HuH-7 (cell line): ENCODE measurements around the gene STYK1.
"Not testable (repeated sequence)": the region's sequence is repeated elsewhere in the genome, so short reads cannot be mapped to it uniquely, and the experiment has no call there.

Experiments used
- DNase-seq: peaks from one replicate; pipeline ENCODE4 v3.0.0; 2011; ENCODE audit warnings: low spot score

Gene STYK1

DNA sequence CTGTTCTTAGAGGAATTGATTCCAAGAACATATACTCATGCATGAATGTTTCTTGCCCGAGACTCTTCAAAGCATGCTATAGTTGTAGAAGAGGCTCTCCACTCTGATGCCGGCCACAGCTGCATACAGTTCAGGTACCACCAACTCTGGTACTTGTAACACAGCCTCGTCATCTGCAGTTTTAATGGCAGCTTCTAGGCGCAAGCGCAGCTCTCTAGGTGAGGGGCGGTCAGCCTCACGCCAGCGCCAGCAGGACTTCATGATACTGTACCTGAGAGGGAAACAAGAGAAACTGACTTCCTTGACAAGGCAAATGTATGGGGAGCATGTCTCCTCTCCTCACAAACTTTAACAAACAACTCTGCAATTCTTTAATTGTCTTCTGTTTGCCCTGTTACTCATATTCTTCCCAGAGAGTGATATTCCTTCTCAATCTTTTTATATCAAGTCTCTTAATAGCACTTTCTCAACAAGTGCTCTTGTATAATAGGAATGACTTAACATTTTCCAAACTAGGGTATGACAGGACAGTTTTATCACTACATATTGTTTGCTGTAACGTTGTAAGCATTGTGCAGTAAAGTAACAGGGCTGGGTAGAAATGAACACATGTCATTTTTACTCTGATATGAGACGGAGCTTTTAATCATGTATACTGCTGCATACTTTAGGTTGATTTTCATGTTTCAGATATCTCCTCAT, 53.6 kb downstream of the STYK1 start:
- no peak for DNase-seq

DNA sequence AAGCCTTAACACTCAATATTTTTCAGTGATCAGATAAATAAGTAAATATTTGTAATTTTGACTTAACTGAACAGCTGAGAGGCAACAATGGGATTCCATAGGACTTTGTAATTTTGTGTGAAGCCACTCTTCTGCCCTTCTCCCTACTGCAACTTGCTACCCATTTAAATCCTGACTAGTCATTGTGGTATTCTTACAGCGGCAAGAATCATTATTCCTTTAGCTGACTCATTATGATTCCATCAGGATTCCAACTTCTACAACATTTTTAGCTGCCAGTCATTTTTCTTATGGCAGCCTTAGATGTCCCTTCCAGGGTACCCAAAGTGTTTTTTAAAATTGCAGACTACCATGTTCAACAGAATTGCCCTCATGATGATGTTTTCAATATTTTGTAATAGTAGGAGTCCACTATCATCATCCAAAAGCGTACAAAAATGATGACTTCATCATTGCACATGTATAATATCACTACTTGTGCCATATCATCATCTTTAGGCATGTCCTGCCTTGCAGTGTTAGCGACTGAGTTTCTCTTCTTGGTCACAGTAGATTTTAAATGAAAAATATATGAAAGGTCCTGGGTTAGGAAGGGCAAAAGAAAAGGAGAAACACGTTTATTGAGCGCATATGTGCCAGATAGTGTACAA, 55.4 kb downstream of the STYK1 start:
- no peak for DNase-seq

DNA sequence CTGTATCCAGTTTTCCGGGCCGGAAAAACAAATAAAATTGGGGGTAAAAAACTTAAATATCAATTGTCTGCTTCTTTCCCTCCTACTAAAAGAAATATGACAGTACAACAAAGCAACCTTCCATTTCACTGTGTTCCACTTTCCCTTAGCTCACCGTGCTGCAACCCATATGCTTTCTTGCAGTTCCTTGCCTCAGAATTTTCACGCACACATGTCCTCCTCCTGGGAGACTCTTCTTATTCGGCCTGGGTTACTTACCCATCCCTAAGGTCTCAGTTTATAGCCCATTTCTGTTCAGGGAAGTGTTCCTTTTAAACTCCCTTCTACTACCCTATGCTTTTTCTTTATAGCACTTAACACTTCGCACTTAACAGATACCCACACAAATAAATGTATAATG, 56.0 kb downstream of the STYK1 start:
- DNase-seq: no peak

DNA sequence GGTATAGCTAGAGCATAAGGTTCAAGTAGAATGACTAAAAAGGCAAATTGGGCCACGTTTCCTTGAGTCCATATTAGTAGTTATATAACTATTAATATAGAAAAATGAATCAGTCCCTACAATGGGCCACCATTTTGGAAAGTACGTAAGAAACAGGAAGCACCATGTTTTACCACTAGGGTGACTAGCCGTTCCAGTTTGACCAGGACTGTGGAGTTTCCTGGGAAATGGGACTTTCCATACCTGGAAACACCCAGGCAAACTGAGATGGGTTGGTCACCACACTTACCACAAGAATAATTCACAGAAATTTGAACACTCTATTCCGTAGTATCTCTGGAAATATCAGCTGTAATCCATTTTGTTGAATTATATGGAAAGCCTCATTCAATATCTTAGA, 58.3 kb downstream of the STYK1 start:
- DNase-seq: no peak

DNA sequence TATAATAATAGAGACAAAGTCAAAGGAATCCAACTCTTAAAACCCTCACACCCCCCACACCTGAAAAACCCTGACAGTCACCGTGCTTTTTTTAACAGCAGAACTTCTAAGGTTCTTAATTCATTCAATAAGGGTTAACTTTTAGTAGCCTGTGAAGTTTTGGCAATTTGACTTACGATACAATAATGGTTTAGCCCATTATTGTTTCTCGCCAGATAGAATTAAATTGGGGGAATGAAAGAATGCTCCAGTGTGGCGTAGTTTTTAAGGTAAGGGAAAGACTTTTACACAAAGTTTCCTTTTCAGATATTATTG, 59.8 kb downstream of the STYK1 start:
- DNase-seq: no peak

DNA sequence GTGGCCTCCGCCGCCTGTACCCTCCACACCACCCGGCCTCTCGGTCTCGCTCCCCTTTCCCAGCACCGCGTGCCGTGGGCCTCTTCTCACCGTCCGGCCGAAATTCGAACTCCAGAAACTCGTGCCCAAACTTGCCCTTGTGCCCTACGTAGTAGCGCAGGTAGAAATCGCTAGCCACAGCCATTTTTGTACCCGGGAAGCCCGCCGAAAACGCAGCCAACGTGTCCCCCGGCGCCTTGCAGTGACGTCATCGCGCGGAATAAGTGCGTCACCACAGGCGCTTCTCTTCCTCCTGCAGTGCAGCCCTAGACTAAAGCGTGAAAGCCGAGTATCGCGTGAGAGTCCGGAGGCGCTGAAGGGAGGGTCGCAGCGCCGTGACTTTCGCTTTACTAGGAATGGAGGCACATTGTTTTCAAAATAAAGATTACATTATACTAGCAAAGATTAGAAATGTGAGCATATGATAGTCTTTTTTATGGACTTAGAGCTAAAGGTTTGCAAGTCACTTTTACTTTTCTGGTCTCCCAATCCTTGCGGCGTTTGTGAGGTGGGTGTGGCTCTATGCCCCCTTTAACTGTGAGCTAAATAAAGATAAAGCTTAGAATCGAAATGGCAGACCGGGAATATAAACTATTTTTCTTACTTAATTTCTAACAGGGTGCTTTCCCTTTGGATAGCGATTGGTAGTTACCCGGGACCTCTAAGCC, 60.4 kb downstream of the STYK1 start, which contains the start of gene MAGOHB:
MAGOHB (minus strand) TSS at position 261 of the 707 bp plus-strand sequence; CDS start at position 184, 77 bp downstream.
- DNase-seq: peak; percentile 69

DNA sequence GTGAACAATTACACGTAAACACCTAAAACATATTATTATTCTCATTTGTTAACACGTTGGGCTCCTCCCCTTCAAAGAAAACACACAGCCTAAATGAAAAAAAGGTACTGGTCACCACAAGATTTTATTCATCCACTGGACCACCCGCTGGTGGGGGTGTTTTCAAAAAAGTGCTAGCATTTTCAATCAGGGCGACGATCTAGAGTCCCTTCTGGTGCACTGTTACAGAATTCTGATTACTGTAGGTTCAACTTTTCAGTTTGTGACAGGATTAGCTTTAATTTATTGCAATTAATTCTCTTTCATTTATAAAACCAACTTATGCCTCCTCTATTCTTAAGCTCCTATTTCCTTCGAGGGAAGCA, 60.9 kb downstream of the STYK1 start:
- DNase-seq: no peak

DNA sequence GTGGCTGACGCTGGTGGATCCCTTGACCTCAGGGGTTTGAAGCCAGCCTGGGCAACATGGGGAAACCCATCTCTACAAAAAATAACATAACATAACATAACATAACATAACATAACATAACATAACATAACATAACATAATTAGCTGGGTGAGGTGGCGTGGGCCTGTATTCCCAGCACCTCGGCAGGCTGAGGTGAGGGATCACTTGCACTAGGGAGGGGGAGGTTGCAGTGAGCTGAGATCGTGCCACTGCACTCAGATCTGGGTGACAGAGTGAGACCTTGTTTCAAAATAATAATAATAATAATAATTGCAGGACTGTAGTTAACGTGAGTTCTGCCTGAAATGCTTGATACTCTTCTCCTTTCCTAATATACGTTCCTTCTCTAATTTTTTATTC, 61.7 kb downstream of the STYK1 start:
- no peak for DNase-seq

DNA sequence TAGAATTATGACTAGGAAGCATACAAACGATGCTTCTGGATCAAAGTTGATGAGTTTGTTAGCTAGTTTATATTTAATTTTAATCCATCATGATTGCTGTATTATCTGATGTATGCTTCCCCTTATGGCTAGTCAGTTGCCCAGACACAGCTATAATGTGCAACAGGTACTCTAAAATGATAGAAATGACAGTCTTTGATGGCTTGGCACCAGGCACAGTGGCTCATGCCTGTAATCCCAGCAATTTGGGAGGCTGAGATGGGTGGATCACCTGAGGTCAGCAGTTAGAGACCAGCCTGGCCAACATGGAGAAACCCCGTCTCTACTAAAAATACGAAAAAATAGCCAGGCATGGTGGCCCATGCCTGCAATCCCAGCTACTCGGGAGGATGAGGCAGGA, 62.6 kb downstream of the STYK1 start:
- not testable (repeated sequence) for DNase-seq

DNA sequence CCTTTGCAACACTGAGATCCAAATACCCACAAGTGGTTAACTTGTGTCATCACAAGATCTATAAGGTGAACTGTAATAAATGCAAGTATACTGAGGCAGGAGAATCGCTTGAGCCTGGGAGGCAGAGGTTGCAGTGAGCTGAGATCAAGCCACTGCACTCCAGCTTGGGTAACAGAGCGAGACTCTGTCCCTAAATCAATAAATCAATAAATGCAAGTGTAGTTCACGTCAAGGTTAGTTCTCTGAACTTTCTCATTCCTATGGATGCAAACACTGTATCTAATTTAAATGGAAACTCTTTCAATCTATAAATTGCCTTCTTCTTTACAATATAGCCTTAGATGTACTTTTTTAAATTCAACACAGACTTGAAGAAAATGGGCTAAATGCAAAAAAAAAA, 63.7 kb downstream of the STYK1 start:
- DNase-seq: no peak

DNA sequence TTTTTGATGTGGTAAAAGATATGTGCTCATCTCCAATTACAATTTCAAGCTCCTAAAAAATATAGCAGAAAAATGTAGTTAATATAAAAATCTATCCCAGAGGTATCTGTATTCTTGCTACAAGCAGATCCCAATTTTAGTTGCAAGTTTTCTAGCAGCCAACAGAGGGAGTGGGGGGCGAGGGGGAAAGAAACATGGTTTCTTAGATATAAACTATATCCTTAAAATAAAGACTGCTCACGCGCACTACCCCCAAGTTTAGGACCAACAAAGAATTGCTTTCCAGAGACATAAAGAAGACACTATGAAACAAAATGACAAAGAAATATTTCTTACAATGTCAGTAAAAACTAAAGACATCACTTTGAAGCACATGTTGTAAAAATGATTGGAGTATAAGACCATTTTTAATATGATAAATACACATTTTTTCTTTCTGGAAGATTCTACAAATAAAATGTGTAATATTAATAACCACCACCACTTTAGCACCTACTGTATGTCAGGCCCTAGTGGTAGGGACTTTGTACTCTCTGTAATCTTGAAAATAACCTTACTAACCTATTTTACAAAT, 65.9 kb downstream of the STYK1 start:
- no peak for DNase-seq

DNA sequence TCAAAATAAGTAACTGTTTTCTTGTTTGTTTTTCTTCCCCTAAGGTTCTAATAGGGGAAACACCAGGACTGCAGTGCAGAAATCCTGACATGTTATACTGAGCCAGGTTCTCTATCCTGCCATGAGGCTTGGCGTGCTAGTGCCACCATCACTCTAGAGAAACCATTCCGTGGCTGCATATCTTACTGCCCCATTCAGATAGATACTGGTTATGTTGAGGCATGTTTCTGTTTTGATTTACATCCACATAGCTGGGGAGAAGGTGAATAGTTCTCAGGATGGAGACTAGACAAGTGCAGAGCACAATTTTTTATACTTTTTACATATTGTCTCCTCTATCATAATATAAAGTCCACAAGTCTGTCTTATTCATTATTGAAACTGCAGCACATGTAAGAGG, 72.0 kb downstream of the STYK1 start:
- no peak for DNase-seq

DNA sequence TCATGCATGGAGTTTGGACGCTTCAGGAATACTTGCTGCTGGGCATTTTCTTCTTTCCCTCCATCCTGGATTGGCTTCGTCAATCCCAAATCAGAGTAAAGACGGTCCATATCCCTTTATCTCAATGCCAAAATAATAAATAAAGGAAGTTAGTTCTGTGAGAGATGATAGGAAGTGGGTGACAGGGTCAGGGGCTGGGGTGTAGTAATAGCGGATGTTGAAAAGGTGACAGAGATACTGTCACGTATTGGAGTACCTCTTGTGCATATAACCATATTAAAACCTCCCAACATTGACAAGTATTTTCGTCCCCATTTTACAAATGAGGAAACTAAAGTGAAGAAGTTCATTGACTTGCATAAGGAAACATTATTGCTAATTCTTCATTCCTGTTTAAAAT, 72.9 kb downstream of the STYK1 start:
- no peak for DNase-seq

DNA sequence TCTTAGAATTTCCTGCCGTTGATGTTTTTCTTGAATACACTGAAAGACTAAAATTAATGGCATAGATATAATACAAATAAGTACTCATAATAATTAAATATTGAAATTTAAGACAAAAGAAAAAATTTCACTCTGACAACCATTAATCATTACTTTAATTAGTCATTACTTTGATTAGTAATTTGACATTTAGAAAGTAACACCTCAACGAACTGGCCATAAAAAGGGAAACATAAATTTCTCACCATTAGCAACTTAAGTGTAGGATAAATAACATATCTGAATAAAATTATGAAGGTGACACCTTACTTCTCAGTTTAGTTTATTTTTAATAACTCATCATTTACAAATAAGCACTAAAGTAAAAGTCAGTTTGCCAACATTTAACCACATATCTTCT, 78.0 kb downstream of the STYK1 start:
- no peak for DNase-seq

DNA sequence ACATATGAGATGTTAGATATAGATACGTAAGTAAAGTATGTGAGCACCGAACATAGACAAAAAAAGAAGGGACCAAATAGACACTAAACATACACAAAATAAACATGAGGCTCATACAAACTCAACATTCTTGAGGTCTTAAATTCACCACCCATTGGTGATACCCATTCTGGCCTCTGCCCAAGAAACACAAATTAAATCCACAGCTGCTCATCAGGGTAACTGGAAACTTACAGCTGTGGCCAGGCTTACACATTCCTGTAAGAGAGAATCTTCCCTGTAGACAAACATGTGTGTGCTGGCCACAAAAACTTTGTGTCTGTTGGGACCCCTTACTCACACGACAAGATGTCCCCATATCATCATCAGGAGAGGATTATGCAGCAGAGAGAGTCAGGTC, 82.9 kb downstream of the STYK1 start:
- DNase-seq: no peak

DNA sequence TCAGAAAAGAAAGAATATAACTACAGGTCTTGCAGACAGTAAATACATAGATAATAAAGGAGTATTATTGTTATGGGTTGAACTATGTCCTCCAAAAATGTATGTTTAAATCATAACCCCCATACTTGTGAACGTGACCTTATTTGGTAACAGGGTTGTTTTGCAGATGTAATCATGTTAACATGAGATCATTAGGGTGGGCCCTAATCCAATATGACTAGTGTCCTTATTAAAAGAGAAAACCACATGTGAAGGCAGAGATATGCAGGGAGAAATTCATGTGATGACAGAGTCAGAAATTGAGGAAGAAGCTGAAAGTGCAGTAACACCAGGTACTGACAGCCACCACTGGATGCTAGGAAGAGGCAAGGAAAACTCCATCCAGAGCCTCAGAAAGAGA, 89.4 kb downstream of the STYK1 start:
- no peak for DNase-seq

DNA sequence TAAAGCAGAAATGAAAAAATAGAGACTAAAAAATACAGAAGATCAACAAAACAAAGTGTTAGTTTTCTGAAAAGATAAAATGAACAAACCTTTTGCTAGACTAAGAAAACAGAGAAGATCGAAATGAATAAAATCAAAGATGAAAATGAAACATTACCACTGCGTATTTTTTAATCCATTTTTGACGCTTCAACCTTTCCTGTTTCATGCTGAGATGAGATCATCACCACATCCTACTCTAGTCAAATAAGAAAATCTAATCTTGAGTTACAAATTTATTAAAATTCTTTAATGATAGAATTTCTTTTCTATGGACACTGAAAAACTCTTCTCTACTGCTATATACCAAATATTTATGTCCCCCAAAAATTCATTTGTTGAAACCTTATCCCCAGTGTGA, 91.1 kb downstream of the STYK1 start:
- no peak for DNase-seq

DNA sequence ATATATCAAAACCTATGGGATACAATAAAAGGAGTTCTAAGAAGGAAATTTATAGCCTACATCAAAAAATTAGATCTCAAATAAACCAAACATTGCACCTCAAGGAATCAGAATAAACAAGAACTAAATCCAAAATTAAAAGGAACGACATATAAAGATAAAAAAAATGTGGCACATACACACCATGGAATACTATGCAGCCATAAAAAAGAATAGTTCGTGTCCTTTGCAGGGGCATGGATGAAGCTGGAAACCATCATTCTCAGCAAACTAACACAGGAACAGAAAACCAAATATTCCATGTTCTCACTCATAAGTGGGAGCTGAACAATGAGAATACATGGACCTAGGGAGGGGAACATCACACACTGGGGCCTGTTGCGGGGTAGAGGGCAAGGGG, 91.7 kb downstream of the STYK1 start:
- not testable (repeated sequence) for DNase-seq

DNA sequence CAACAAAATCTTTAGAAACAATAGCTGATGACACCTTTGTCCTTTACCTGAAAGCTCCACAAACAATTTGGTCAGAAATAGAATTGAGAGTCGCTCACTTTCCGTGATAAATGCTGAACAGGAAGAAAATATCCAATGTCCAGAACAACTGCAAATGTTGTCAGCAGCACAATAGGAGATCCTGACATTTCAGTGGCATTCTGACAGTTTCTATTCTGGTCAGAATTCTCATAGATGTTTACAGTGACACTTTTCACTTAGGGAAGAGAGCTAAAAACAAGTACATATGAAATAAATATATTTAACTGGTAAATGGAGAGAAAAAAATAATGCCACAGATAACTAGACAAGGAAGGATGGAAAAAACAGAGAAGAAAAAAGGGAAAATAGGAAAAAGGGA, 99.5 kb downstream of the STYK1 start:
- no peak for DNase-seq

DNA sequence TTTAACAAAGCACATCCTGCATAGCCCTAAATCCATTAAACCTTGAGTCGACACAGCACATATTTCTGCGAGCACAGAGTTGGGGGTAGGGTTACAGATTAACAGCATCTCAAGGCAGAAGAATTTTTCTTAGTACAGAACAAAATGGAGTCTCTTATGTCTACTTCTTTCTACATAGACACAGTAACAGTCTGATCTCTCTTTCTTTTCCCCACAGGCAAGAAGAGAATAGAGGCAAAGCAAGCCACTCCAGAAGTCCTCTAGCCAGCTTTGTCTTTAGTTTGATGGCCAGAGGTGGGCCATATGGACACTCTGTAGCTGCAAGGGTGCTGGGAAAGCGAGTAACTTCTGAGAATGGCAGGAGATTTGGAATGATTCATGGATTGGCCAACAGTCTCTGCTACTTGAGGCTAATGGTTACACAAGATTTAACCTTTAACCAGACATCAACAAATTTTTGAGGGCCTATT, 101.8 kb downstream of the STYK1 start:
- DNase-seq: not testable (repeated sequence)

DNA sequence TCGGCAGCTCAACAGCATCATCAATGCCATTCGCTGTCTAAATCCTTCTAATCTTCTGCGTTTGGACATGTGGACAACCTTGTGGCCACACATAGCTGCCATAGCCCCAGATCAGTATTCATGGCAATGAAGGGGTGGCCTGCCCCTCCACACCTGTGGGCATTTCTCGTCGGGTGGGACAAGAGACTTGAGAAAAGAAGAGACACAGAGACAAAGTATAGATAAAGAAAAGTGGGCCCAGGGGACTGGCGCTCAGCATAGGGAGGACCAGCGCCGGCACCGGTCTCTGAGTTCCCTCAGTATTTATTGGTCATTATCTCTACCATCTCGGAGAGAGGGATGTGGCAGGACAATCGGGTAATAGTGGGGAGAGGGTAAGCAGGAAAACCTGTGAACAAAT, 102.7 kb downstream of the STYK1 start:
- DNase-seq: no peak
